GM18858 (cell line): ENCODE measurements around the gene MRPL18.
A peak's percentile ranks its signal among the peaks of the same experiment; 100 is the strongest.
"Not testable (repeated sequence)": the region's sequence is repeated elsewhere in the genome, so short reads cannot be mapped to it uniquely, and the experiment has no call there.

Source experiments
- ATAC-seq: cut with Tn5 transposase; IDR thresholded peaks from one replicate; pipeline ENCODE4 v1.9.1; 2021; ENCODE audit not compliant: unreplicated experiment

The MRPL18 gene

GRCh38 chr6:159772196-159772595, 18.1 kb upstream of the MRPL18 start:
- ATAC-seq: no peak

- no peak for ATAC-seq
These were observed 12.9 kb upstream of the MRPL18 start for GRCh38 chr6:159777240-159777904.

- ATAC-seq: no peak
These were observed 12.1 kb upstream of the MRPL18 start for GRCh38 chr6:159778131-159778530.

- no peak for ATAC-seq
These were observed 11.6 kb upstream of the MRPL18 start for GRCh38 chr6:159778542-159779103.

- no peak for ATAC-seq
These were observed 2.0 kb upstream of the MRPL18 start for GRCh38 chr6:159788276-159788675.

GRCh38 chr6:159788753-159789376, 1.4 kb upstream of the MRPL18 start:
- ATAC-seq: no peak

GRCh38 chr6:159789377-159790148, 704 bp upstream of the MRPL18 start, which contains the start of gene TCP1:
Gene TCP1, minus strand, starts transcription at chr6:159789602. Its CDS starts 134 bp downstream, at chr6:159789468.
- ATAC-seq: peak; percentile 58

GRCh38 chr6:159790956-159791598, 810 bp downstream of the MRPL18 start:
- ATAC-seq: no peak

- not testable (repeated sequence) for ATAC-seq
These were observed 4.7 kb downstream of the MRPL18 start for GRCh38 chr6:159794976-159795375.

- no peak for ATAC-seq
These were observed 7.3 kb downstream of the MRPL18 start for GRCh38 chr6:159797554-159797953.

GRCh38 chr6:159800141-159800865, 10.0 kb downstream of the MRPL18 start, which contains the start of gene PNLDC1:
Gene PNLDC1, plus strand, starts transcription at chr6:159800276. Its CDS starts 32 bp downstream, at chr6:159800308.
- ATAC-seq: no peak

- ATAC-seq: no peak
These were observed 11.7 kb downstream of the MRPL18 start for GRCh38 chr6:159801935-159802334.

GRCh38 chr6:159804504-159804903, 14.2 kb downstream of the MRPL18 start:
- ATAC-seq: no peak

- ATAC-seq: no peak
These were observed 15.3 kb downstream of the MRPL18 start for GRCh38 chr6:159805440-159806020.

- no peak for ATAC-seq
These were observed 15.8 kb downstream of the MRPL18 start for GRCh38 chr6:159806021-159806458.

- no peak for ATAC-seq
These were observed 17.0 kb downstream of the MRPL18 start for GRCh38 chr6:159807150-159807858.

GRCh38 chr6:159808647-159809046, 18.4 kb downstream of the MRPL18 start:
- ATAC-seq: no peak

- no peak for ATAC-seq
These were observed 18.9 kb downstream of the MRPL18 start for GRCh38 chr6:159809149-159809548.

- no peak for ATAC-seq
These were observed 23.5 kb downstream of the MRPL18 start for GRCh38 chr6:159813781-159814180.
